NCI-H82 (cell line): ENCODE data around the gene APOE.
"Not testable (repeated sequence)": the region's sequence is repeated elsewhere in the genome, so short reads cannot be mapped to it uniquely, and the experiment has no call there.

Source experiments
- DNase-seq: peaks from one replicate; lab custom pipeline; 2025; lab: John Stamatoyannopoulos, UW

Gene APOE

DNA sequence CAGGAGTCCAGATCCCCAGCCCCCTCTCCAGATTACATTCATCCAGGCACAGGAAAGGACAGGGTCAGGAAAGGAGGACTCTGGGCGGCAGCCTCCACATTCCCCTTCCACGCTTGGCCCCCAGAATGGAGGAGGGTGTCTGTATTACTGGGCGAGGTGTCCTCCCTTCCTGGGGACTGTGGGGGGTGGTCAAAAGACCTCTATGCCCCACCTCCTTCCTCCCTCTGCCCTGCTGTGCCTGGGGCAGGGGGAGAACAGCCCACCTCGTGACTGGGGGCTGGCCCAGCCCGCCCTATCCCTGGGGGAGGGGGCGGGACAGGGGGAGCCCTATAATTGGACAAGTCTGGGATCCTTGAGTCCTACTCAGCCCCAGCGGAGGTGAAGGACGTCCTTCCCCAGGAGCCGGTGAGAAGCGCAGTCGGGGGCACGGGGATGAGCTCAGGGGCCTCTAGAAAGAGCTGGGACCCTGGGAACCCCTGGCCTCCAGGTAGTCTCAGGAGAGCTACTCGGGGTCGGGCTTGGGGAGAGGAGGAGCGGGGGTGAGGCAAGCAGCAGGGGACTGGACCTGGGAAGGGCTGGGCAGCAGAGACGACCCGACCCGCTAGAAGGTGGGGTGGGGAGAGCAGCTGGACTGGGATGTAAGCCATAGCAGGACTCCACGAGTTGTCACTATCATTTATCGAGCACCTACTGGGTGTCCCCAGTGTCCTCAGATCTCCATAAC, at the start of gene APOE:
Gene APOE, plus strand, starts transcription at position 360 of the 724 bp plus-strand sequence. CDS start 829 bp downstream, outside the sequence.
- DNase-seq, result peak; percentile 69

DNA sequence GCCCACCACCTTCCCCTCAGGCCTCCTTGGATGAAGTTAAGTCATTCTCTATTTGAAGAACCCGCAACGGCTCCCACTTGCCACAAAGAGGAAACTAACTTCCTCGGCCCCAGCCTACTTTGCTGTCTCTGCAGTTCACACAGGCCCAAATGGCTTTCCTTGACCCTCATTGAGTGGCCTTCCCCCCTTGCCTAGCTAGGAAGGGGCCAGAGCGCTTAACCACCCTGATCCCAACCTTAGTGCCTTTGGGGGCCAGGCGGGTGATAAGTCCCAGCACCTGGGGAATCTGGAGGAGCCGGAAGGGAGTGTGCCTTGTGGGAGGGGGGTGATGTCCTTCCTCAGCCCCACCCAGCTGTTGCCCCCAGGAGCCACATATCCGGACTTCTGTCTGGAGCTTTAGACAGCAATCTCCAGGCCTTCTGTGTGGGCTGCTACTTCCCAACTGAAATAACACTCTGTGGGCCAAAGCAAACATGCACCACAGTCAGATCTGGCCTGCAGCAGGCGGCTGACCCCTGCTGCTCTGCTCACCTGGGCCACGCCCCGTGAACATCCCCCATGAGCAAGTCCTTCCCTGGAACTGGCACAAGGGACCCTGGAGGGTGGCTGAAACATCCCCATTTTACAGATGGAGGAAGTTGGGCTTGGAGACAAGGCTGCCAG, 49.0 kb upstream of the APOE start:
- DNase-seq, result peak; percentile 88

DNA sequence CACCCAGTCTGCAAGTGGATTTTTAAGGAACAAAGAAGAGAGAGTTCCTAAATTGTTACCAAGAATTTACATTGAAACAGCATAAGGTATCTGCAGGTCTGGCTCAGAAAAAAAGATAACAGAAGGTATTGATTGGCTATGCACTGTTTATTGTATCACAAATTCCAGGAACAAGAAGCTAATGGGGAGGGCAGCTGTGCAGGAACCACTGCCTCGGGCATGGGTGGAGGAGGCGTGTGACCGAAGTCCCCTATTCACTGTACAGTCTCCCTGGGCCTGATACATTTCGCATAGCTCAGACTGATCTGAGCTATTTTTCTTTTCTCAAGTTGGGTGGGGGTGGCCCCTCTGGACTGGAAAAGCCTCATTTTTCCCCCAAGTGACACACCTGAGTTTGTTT, 47.8 kb upstream of the APOE start:
- no peak for DNase-seq

DNA sequence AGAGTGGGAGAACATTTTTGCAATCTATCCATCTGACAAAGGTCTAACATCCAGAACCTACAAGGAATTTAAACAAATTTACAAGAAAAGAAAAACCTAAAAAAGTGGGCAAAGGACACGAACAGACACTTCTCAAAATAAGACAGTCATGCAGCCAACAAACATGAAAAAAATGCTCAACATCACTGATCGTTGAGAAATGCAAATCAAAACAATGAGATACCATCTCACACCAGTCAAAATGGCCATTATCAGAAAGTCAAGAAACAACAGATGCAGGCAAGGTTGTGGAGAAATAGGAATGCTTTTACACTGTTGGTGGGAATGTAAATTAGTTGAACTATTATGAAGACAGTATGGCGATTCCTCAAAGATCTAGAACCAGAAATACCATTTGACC, 44.0 kb upstream of the APOE start:
- not testable (repeated sequence) for DNase-seq

DNA sequence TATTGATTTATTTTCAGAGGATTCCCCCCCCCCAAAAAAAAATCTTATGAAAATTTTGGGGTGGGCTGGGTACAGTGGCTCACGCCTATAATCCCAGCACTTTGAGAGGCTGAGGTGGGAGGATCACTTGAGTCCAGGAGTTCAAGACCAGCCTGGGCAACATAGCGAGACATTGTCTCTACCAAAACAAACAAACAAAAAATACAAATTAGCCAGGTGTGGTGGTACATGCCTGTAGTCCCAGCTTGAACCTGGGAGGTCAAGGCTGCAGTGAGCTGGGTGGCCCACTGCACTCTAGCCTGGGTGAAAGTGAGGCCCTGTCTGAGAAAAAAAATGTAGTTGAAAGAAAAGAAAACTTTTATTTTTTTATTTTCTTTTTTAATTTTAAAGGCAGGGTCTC, 41.6 kb upstream of the APOE start:
- DNase-seq, result no peak

DNA sequence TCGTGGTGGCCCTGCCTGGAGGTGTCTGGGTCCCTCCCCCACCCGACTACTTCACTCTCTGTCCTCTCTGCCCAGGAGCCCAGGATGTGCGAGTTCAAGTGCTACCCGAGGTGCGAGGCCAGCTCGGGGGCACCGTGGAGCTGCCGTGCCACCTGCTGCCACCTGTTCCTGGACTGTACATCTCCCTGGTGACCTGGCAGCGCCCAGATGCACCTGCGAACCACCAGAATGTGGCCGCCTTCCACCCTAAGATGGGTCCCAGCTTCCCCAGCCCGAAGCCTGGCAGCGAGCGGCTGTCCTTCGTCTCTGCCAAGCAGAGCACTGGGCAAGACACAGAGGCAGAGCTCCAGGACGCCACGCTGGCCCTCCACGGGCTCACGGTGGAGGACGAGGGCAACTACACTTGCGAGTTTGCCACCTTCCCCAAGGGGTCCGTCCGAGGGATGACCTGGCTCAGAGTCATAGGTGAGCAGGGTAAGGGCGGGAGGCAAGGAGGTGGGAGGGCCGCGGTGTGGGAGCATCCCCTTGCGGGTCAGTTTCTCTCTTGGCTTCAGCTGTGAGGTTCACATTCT, 40.3 kb upstream of the APOE start:
- no peak for DNase-seq

DNA sequence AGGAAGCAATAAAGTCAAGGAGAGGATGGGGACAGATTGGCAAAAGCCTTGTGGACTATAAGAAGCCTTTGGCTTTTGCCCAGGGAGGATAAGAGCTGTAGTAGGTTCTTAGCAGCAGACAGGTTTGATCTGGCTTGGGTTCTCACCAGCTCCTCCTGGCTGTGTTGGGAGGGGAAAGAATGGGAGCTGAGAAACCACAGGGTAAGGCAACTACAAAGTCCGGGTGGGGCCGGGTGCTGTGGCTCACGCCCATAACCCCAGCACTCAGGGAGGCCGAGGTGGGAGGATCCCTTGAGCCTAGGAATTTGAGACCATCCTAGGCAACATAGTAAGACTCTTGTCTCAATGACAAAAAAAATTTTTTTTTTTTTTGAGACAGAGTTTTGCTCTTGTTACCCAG, 38.9 kb upstream of the APOE start:
- no peak for DNase-seq

DNA sequence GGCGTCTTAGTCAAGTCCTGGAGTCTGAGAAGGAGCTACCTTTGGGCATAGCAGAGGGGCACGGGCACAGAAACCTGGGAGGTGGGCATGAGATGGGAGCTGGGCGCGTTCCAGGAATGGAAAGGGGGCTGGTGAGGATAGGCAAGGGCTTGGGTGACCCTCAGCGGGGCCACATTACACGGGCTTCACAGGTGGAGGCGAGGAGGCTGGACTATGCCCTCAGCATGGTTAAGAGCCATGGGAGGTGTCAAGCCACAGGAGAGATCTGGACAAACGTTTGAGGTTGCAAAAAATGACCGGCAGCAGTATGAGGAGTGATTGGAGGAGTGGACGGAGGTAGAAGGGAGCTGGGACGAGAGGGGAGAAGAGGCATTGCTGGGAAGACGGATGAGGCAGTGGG, 38.0 kb upstream of the APOE start:
- no peak for DNase-seq

DNA sequence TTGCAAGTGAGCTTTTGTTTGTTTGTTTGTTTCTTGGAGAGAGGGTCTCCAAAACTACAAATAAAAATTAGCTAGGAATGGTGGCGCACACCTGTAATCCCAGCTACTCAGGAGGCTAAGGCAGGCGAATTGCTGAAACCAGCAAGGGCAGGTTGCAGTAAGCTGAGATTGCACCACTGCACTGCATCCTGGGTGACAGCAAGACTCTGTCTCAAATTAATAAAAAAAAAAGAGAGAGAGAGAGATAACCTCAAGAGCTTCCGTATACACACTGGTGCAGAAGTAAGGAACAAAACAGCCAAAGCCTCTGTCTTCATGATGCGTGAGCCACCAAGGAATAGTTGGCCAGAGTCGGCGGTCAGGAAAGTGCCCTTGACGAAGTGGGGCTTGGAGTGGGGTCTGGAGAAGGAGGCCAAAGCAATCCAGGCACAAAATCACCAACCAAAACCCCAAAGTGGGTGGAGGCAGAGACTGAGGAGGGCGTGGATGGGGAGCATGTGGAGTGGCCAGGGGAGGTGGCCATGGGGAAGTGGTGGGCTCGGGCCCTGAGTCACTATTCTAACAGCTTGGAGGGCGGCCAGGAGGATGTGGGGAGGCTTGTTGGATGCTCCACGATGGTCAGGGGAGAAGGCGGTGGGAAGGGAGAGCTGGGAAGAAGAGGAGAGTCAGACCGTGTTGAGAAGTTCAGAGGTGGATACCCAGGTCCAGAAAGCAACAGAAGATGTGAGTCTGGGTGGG, 35.7 kb upstream of the APOE start:
- no peak for DNase-seq

DNA sequence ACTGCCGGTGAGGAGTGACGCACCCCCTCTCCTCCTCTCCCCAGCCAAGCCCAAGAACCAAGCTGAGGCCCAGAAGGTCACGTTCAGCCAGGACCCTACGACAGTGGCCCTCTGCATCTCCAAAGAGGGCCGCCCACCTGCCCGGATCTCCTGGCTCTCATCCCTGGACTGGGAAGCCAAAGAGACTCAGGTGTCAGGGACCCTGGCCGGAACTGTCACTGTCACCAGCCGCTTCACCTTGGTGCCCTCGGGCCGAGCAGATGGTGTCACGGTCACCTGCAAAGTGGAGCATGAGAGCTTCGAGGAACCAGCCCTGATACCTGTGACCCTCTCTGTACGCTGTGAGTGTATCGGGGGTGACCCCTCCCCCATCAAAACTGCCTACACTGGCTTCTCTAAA, 33.8 kb upstream of the APOE start:
- DNase-seq, result no peak

DNA sequence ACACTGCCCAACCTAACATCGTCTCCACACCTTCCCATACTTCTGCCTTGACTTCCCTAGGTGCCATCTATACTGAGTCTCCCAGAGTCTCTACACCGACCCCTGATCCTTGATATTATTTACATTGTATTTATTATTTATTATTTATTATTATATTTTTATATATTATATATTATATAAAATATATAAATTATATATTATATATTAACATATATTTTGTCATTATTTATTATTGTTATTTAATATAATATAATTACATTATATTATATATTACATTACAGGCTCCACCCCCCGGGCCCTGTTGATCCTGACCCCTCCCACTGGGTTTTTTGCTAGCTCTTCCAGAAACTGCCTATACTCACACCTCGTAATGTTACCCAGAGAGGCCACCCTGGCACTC, 32.9 kb upstream of the APOE start:
- no peak for DNase-seq

DNA sequence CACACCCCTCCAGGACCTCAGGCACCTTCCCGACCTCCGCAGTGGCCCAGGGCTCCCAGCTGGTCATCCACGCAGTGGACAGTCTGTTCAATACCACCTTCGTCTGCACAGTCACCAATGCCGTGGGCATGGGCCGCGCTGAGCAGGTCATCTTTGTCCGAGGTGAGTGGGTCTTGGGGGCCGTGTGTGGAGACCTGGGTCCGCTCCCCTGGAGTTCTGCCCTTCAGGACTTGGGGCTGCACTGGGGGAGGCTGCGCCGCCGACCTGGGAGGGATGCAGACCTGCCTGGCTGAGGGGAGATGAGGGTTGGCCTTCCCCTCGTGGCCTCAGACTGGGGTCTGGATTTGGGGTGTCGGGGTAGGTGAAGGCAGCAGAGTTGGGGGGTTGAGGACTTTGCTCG, 31.3 kb upstream of the APOE start:
- no peak for DNase-seq

DNA sequence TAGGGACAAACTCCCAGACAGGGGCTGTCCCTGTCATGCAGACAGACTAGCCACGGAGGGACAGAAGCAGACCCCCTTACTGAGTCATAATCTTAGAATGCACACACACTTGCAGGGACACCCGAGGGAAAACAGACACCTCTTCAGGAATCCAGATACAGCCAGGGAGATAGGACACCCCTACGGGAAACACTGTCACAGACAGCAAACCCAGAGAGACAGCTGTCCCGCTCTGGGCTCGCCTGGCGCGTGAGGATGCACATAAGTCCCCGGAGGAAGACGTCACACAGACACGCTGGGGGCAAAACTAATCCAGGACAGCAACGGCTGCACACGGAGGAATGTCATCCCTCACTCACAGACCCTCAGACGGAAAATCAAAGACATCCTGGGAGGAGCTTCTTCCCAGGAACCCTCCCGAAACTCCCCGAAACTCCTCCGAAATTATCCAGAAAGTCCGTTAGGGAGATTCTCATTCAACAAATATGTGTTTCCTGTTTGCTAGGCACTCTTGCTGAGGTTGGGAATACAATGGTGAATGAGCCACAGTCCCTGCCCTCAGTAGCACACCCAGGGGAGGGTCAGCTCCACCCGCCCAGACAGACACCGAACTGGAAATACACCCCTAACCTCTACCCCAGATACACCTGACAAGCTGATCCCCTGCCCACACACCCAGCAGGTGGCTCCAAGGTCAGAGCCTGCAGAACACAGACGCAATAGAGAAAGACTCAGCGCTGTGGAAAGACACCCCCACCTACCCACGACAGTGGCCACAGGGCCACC, 29.7 kb upstream of the APOE start:
- peak; percentile 90 for DNase-seq

DNA sequence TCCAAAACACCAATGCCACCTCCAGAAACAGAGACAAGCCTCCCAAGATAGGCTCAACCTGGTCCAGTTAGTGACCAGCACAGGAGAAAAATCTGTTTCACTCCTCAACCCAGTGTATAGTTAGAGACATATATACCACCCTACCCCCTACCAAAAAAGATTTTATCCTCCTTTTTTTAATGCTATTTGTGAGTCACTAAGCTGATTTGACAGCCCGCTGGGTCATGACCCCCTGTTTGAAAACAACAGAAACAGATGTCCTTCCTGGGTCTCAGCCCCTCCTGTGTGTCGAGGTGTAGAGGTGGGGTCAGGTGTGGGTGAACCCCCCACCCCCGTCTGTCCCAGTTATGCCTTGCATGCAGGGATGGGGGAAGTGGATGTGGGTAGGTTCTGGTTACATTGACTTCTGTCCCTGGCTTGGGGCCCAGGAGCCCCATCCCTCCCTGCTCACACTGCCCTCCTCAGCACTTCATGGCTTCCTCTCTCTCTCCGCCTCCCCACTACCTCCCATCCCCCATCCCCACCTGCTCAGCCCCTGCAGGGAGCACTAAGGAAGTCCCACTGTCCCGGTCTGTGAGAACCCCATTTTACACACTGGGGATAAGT, 28.6 kb upstream of the APOE start:
- DNase-seq, result peak; percentile 97

DNA sequence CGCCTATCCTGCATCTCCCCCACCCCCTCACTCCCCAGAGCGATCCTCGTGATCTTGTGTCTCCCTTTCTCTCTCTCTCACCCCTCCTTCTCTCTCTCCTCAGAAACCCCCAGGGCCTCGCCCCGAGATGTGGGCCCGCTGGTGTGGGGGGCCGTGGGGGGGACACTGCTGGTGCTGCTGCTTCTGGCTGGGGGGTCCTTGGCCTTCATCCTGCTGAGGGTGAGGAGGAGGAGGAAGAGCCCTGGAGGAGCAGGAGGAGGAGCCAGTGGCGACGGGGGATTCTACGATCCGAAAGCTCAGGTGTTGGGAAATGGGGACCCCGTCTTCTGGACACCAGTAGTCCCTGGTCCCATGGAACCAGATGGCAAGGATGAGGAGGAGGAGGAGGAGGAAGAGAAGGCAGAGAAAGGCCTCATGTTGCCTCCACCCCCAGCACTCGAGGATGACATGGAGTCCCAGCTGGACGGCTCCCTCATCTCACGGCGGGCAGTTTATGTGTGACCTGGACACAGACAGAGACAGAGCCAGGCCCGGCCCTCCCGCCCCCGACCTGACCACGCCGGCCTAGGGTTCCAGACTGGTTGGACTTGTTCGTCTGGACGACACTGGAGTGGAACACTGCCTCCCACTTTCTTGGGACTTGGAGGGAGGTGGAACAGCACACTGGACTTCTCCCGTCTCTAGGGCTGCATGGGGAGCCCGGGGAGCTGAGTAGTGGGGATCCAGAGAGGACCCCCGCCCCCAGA, 27.3 kb upstream of the APOE start:
- no peak for DNase-seq

DNA sequence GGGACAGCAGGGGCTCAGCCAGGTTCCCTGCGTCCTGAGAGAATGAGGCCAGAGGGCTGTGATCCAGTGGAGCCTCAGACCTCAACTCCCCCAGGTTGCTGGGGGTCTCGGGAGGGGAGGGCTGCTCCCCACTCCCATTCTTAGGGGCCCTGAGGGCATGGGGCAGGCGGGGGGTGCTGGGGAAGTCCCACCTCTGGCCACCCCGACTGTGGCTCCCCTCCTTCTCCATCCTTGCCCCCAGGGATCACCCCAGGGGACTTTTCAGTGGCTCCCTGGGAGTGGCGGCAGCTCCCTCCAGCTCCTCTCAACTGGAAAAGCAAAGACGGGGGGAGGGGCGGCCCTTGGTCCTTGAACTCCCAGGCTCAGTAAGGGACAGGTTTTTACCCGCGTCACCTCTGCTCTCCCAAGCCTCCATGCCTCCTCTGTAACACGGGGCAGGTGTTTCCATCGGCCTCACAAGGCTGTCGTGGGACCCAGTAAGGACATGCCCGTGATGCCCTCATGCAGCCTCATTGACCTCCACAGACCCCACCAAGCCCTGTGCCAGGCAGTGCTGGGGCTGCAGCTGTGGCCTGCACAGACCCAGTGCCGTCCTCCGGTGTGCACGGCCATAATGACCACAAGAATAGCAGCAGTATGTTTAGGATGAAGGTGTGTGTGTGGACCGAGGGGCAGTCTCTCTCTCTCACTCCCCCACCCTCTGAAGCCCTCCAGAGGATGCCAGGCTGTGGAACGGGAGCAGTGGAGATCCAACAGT, 26.1 kb upstream of the APOE start:
- peak; percentile 30 for DNase-seq

DNA sequence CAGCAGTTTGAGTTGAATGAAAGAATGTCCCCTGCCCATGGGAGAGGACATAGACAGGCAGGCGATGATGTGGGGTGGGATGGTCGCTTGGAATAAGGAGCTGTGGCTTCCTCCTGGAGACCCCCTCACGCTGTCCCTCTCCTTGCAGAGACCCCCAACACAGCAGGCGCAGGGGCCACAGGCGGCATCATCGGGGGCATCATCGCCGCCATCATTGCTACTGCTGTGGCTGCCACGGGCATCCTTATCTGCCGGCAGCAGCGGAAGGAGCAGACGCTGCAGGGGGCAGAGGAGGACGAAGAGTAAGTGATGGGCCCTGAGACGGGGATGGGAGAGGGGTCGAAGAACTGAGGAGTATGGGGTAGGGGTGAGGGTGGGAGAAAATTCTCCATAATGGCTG, 23.5 kb upstream of the APOE start:
- DNase-seq, result no peak

DNA sequence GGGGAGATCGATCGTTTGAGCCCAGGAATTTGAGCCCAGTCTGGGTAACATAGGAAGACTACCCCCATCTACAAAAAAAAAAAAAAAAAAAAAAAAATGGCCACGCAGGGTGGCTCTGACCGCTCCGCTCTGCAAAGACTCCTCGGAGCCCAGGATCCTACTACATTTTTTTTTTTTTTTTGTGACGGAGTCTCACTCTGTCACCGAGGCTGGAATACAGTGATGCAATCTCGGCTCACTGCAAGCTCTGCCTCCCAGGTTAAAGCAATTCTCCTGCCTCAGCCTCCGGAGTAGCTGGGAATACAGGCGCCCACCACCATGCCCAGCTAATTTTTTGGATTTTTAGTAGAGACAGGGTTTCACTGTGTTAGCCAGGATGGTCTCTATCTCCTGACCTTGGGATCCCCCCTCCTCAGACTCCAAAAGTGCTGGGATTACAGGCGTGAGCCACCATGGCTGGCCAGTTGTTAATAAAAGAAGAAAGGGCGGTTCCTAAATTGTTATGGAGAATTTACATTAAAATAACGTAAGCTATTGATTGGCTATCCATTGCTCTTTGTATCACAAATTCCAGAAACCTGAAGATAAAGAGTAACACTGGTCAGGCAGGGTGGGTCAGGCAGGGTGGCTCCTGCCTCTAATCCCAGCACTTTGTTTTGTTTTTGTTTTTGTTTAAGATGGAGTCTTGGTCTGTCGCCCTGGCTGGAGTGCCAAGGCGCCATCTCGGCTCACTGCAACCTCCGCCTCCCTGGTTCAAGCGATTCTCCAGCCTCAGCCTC, 22.8 kb upstream of the APOE start:
- not testable (repeated sequence) for DNase-seq

DNA sequence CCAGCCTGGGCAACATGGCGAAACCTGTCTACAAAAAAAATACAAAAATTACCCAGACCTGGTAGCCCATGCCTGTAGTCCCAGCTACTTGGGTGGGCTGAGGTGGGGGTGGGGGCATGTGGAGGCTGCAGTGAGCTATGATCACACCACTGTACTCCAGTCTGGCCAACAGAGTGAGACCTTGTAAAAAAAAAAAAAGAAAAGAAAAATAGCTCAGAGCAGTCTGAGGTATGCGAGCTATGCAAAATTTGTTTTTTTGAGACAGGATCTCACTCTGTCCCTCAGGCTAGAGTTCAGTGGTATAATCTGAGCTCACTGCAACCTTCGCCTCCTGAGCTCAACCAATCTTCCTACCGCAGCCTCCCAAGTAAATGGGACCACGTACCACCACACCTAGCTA, 21.7 kb upstream of the APOE start:
- DNase-seq, result no peak
